22Rv1 (cell line): ENCODE measurements around the gene CAPN13.

Experiments used
- CTCF ChIP-seq: fragments of 450-650 bp; IDR thresholded peaks from 2 replicates; pipeline ENCODE4 v1.5.1; 2017; ENCODE audit warnings: mild to moderate bottlenecking
- ZFX ChIP-seq: fragments of 450-650 bp; IDR thresholded peaks from 2 replicates; pipeline ENCODE4 v1.6.1; 2017; ENCODE audit warnings: antibody characterized with exemption, borderline replicate concordance

GRCh38 chr2:30695749-30696148 is 111.5 kb downstream of the CAPN13 start:
- TF ChIP-seq CTCF (no peak), ZFX (no peak)
